MM.1S (cell line): ENCODE data around the gene CARNS1.

Experiments
- DNase-seq: peaks from one replicate; pipeline ENCODE4 v3.0.0-alpha.2; 2015
- H2AFZ ChIP-seq: fragments of 300-600 bp; sonication (generic); 2 replicates; pipeline ENCODE4 v1.6.0; 2016; ENCODE audit warnings: antibody characterized with exemption, low read length
- H3F3A ChIP-seq: fragments of 300-600 bp; sonication (generic); 2 replicates; pipeline ENCODE4 v1.6.1; 2016; ENCODE audit warnings: mild to moderate bottlenecking, antibody characterized with exemption, low read length, moderate library complexity, mixed read lengths; ENCODE audit not compliant: insufficient read depth
- H3K27ac ChIP-seq: fragments of 300-600 bp; sonication (generic); 2 replicates; pipeline ENCODE4 v1.5.1; 2016; ENCODE audit warnings: mild to moderate bottlenecking, low read length
- H3K27me3 ChIP-seq: fragments of 300-600 bp; sonication (generic); replicated peaks from 2 replicates; pipeline ENCODE4 v1.6.0; 2016; ENCODE audit warnings: low read length; ENCODE audit not compliant: insufficient read depth
- H3K36me3 ChIP-seq: fragments of 300-600 bp; sonication (generic); replicated peaks from 2 replicates; pipeline ENCODE4 v1.6.1; 2016; ENCODE audit warnings: mild to moderate bottlenecking, low read length, mixed read lengths; ENCODE audit not compliant: insufficient read depth
- H3K4me1 ChIP-seq: fragments of 300-600 bp; sonication (generic); 2 replicates; pipeline ENCODE4 v1.6.1; 2016; ENCODE audit warnings: low read length, mixed read lengths
- H3K4me2 ChIP-seq: fragments of 300-600 bp; sonication (generic); 2 replicates; pipeline ENCODE4 v1.6.0; 2016; ENCODE audit warnings: low read depth, low read length
- H3K4me3 ChIP-seq: fragments of 300-600 bp; sonication (generic); 2 replicates; pipeline ENCODE4 v1.5.1; 2016; ENCODE audit warnings: low read length, mixed read lengths
- H3K79me2 ChIP-seq: fragments of 300-600 bp; sonication (generic); 2 replicates; pipeline ENCODE4 v1.6.1; 2016; ENCODE audit warnings: mixed run types, low read length, mixed read lengths
- H3K9ac ChIP-seq: fragments of 300-600 bp; sonication (generic); 2 replicates; pipeline ENCODE4 v1.6.1; 2016; ENCODE audit warnings: low read length, mixed read lengths
- H3K9me2 ChIP-seq: fragments of 300-600 bp; sonication (generic); replicated peaks from 2 replicates; pipeline ENCODE4 v1.6.1; 2016; ENCODE audit warnings: mild to moderate bottlenecking, low read length, mixed read lengths; ENCODE audit not compliant: insufficient read depth
- H3K9me3 ChIP-seq: fragments of 300-600 bp; sonication (generic); replicated peaks from 2 replicates; pipeline ENCODE4 v1.6.1; 2016; ENCODE audit warnings: mild to moderate bottlenecking, low read length, mixed read lengths; ENCODE audit not compliant: insufficient read depth
- H4K20me1 ChIP-seq: fragments of 300-600 bp; sonication (generic); 2 replicates; pipeline ENCODE4 v1.6.1; 2016; ENCODE audit warnings: mild to moderate bottlenecking, low read length, moderate library complexity, mixed read lengths; ENCODE audit not compliant: insufficient read depth
- CTCF ChIP-seq: fragments of 300-600 bp; sonication (generic); IDR thresholded peaks from 2 replicates; pipeline ENCODE4 v1.5.1; 2016; ENCODE audit warnings: antibody characterized with exemption, low read length, mixed read lengths
- EZH2 ChIP-seq: fragments of 300-600 bp; sonication (generic); optimal IDR thresholded peaks from 2 replicates; pipeline ENCODE3; 2017; ENCODE audit warnings: low read depth, mild to moderate bottlenecking, antibody characterized with exemption, low read length, mixed read lengths
- EZH2phosphoT487 ChIP-seq: fragments of 300-600 bp; sonication (generic); IDR thresholded peaks from 2 replicates; pipeline ENCODE4 v1.6.1; 2018; ENCODE audit warnings: antibody characterized with exemption, low read length

The CARNS1 gene

GRCh38 chr11:67470337-67471002 lies 55.0 kb downstream of the CARNS1 start:
- Histone ChIP-seq H3K9me3 (no peaks in the 10 kb centered on the region), H3F3A (no peaks in the 10 kb centered on the region), H3K4me2 (no peak overlapping the region), H3K4me3 (no peak overlapping the region), H4K20me1 (no peaks in the 10 kb centered on the region), H3K27ac (no peak overlapping the region), H3K36me3 (no peaks in the 10 kb centered on the region), H3K9me2 (no peaks in the 10 kb centered on the region), H3K4me1 (peaks cover 5% of the 10 kb centered on the region), H3K9ac (no peak overlapping the region), H3K79me2 (peaks cover 3% of the 10 kb centered on the region; the same call in 1 of the 2 replicates), H2AFZ (no peak overlapping the region), H3K27me3 (peaks cover 9% of the 10 kb centered on the region)
- DNase-seq = no peak
- TF ChIP-seq EZH2 (no peak), CTCF (no peak), EZH2phosphoT487 (no peak)

- Histone ChIP-seq H3F3A (no peaks in the 10 kb centered on the region), H3K79me2 (no peaks in the 10 kb centered on the region; the same call in 1 of the 2 replicates), H3K36me3 (no peaks in the 10 kb centered on the region), H3K4me2 (no peak overlapping the region), H4K20me1 (no peaks in the 10 kb centered on the region), H3K4me1 (peaks cover 5% of the 10 kb centered on the region), H3K27me3 (peaks cover 15% of the 10 kb centered on the region), H3K4me3 (no peak overlapping the region), H3K9me3 (no peaks in the 10 kb centered on the region), H3K9me2 (no peaks in the 10 kb centered on the region), H3K9ac (no peak overlapping the region), H2AFZ (no peak overlapping the region), H3K27ac (no peak overlapping the region)
- TF ChIP-seq EZH2 = no peak
- no peak for TF ChIP-seq CTCF
- no peak for TF ChIP-seq EZH2phosphoT487
- DNase-seq = no peak
Observed at GRCh38 chr11:67472882-67473281, 57.4 kb downstream of the CARNS1 start.
